H1 (cell line): Measurements from ENCODE around the gene BCAS3. TPM values are rescaled to one million over a fixed set of nuclear protein-coding genes. Genes with fewer than 3 reads are reported as not detected.

ENCODE experiments used
- CTCF ChIA-PET: fragments of 300-600 bp; sonication (Branson Sonifier 250); formaldehyde crosslinking; loops from one replicate; lab custom pipeline; 2021; ENCODE audit not compliant: partially characterized antibody; lab: Charles Lee
- POLR2A ChIA-PET: fragments of 300-600 bp; sonication (Branson Sonifier 250); formaldehyde crosslinking; loops from one replicate; lab custom pipeline; 2021; ENCODE audit warnings: inconsistent platforms; ENCODE audit not compliant: partially characterized antibody; lab: Charles Lee
- DNase-seq, 2 experiments: peaks; one replicate each; pipeline versions ENCODE4 v3.0.0 to v3.0.0-alpha.2; 2010 to 2022; ENCODE audit warnings: low spot score in 2 of 2, low read depth in 1 of 2, mixed read lengths in 1 of 2
- FAIRE-seq: peaks from 2 replicates; lab custom pipeline; 2011; peaks lifted over from hg19 to GRCh38; lab: Jason Lieb, UNC
- H2AFZ ChIP-seq: 2 replicates; pipeline ENCODE4 v1.8.1; 2012; ENCODE audit warnings: low read length, inconsistent platforms
- H2AK5ac ChIP-seq: 2 replicates; pipeline ENCODE4 v1.6.1; 2013; ENCODE audit warnings: low read depth, low read length
- H2BK120ac ChIP-seq: replicated peaks from 2 replicates; pipeline ENCODE3; 2013; ENCODE audit warnings: low read depth, low read length, inconsistent platforms
- H2BK12ac ChIP-seq: 2 replicates; pipeline ENCODE4 v1.6.1; 2013; ENCODE audit warnings: low read depth, low read length
- H2BK15ac ChIP-seq: 2 replicates; pipeline ENCODE4 v1.6.1; 2013; ENCODE audit warnings: low read length
- H2BK20ac ChIP-seq: 2 replicates; pipeline ENCODE4 v1.6.1; 2013; ENCODE audit warnings: low read length
- H2BK5ac ChIP-seq: 2 replicates; pipeline ENCODE4 v1.6.1; 2013; ENCODE audit warnings: low read depth, low read length
- H3K14ac ChIP-seq: 2 replicates; pipeline ENCODE4 v1.6.1; 2013; ENCODE audit warnings: inconsistent platforms; ENCODE audit not compliant: insufficient read length
- H3K18ac ChIP-seq: 2 replicates; pipeline ENCODE4 v1.6.1; 2013; ENCODE audit warnings: low read length; ENCODE audit errors: extremely low read depth
- H3K23ac ChIP-seq: 2 replicates; pipeline ENCODE4 v1.6.1; 2013; ENCODE audit warnings: inconsistent platforms; ENCODE audit not compliant: insufficient read length
- H3K23me2 ChIP-seq: 2 replicates; pipeline ENCODE4 v1.6.1; 2013; ENCODE audit warnings: low read depth, low read length
- H3K27ac ChIP-seq: 2 replicates; pipeline ENCODE4 v1.6.1; 2011; ENCODE audit warnings: low read depth, low read length, inconsistent platforms
- H3K27me3 ChIP-seq, 4 experiments: replicated peaks in 1 of 4; 1 replicate in 1 of 4; 2 replicates in 3 of 4; pipeline versions ENCODE4 v1.6.1 to v1.8.1; 2011 to 2013; ENCODE audit warnings: low read length in 3 of 4, mild to moderate bottlenecking in 3 of 4, inconsistent platforms in 2 of 4, mixed read lengths in 2 of 4, moderate library complexity in 1 of 4; ENCODE audit not compliant: control insufficient read depth in 3 of 4, insufficient read depth in 3 of 4; ENCODE audit errors: extremely low read depth in 1 of 4
- H3K36me3 ChIP-seq, 4 experiments: 2 replicates each; pipeline versions ENCODE4 v1.6.1 to v1.8.1; 2011 to 2013; ENCODE audit warnings: mild to moderate bottlenecking in 4 of 4, low read length in 3 of 4, moderate library complexity in 2 of 4, control low read depth in 1 of 4, inconsistent platforms in 1 of 4; ENCODE audit not compliant: insufficient read depth in 4 of 4, control insufficient read depth in 2 of 4
- H3K4ac ChIP-seq: replicated peaks from 2 replicates; pipeline ENCODE3; 2013; ENCODE audit warnings: low read length, low read depth, mixed read lengths, inconsistent platforms; ENCODE audit not compliant: insufficient read length
- H3K4me1 ChIP-seq, 4 experiments: replicated peaks in 1 of 4; 1 replicate in 1 of 4; 2 replicates in 3 of 4; pipeline versions ENCODE4 v1.6.1 to v1.8.1; 2011 to 2013; ENCODE audit warnings: low read length in 3 of 4, inconsistent platforms in 2 of 4, mixed read lengths in 1 of 4; ENCODE audit not compliant: insufficient read depth in 4 of 4, control insufficient read depth in 3 of 4
- H3K4me2 ChIP-seq, 2 experiments: 2 replicates each; pipeline versions ENCODE4 v1.6.1 to v1.8.1; 2011 to 2013; ENCODE audit warnings: low read depth in 2 of 2, low read length in 2 of 2, control low read depth in 1 of 2, inconsistent platforms in 1 of 2, mild to moderate bottlenecking in 1 of 2; ENCODE audit not compliant: insufficient read depth in 1 of 2
- H3K4me3 ChIP-seq, 4 experiments: fragments of 200-600, 300-600 bp in 1 of 4; sonication (generic), shearing (Covaris generic), sonication (Bioruptor Twin) in 1 of 4; 2 replicates each; pipeline versions ENCODE4 v1.5.1 to v1.8.1; 2011 to 2016; ENCODE audit warnings: low read length in 4 of 4, low read depth in 3 of 4, control low read depth in 2 of 4, inconsistent platforms in 2 of 4, mild to moderate bottlenecking in 2 of 4, mixed read lengths in 1 of 4, moderate library complexity in 1 of 4; ENCODE audit not compliant: insufficient read depth in 2 of 4; ENCODE audit errors: extremely low read depth in 1 of 4
- H3K56ac ChIP-seq: replicated peaks from 2 replicates; pipeline ENCODE3; 2013; ENCODE audit warnings: low read depth, mild to moderate bottlenecking, mixed read lengths, low read length, inconsistent platforms; ENCODE audit not compliant: insufficient read length
- H3K79me1 ChIP-seq: 2 replicates; pipeline ENCODE4 v1.6.1; 2013; ENCODE audit warnings: low read depth, low read length, control low read depth
- H3K79me2 ChIP-seq, 2 experiments: 2 replicates each; pipeline versions ENCODE4 v1.6.1 to v1.8.1; 2012 to 2013; ENCODE audit warnings: low read length in 2 of 2, mild to moderate bottlenecking in 2 of 2, inconsistent platforms in 1 of 2; ENCODE audit not compliant: insufficient read depth in 2 of 2, control insufficient read depth in 1 of 2
- H3K9ac ChIP-seq, 4 experiments: replicated peaks in 1 of 4; 1 replicate in 1 of 4; 2 replicates in 3 of 4; pipeline versions ENCODE4 v1.6.1 to v1.8.1; 2011 to 2013; ENCODE audit warnings: low read depth in 3 of 4, low read length in 3 of 4, control low read depth in 2 of 4, mild to moderate bottlenecking in 2 of 4, moderate library complexity in 2 of 4, inconsistent platforms in 1 of 4; ENCODE audit errors: extremely low read depth in 1 of 4
- H3K9me3 ChIP-seq, 2 experiments: 2 replicates each; pipeline versions ENCODE4 v1.6.1 to v1.8.1; 2012 to 2013; ENCODE audit warnings: mild to moderate bottlenecking in 2 of 2, moderate library complexity in 2 of 2, control low read depth in 1 of 2, inconsistent platforms in 1 of 2, low read depth in 1 of 2, low read length in 1 of 2, mixed read lengths in 1 of 2; ENCODE audit not compliant: insufficient read depth in 2 of 2
- H4K20me1 ChIP-seq, 2 experiments: replicated peaks in 1 of 2; 2 replicates each; pipeline versions ENCODE3 to v1.8.1; 2011 to 2013; ENCODE audit warnings: inconsistent platforms in 2 of 2, low read length in 2 of 2, mild to moderate bottlenecking in 1 of 2; ENCODE audit not compliant: insufficient read depth in 2 of 2, control insufficient read depth in 1 of 2
- H4K5ac ChIP-seq: 2 replicates; pipeline ENCODE4 v1.6.1; 2013; ENCODE audit warnings: low read length, low read depth, mixed read lengths, inconsistent platforms; ENCODE audit not compliant: insufficient read length
- H4K8ac ChIP-seq: 2 replicates; pipeline ENCODE4 v1.8.0; 2013; ENCODE audit warnings: mild to moderate bottlenecking, moderate library complexity, low read length, inconsistent platforms; ENCODE audit not compliant: insufficient read depth; ENCODE audit errors: extremely low read depth
- H4K91ac ChIP-seq: replicated peaks from 2 replicates; pipeline ENCODE3; 2013; ENCODE audit warnings: low read length, mixed read lengths, inconsistent platforms; ENCODE audit not compliant: insufficient read length
- CHD2 ChIP-seq: IDR thresholded peaks from 2 replicates; pipeline ENCODE4 v1.6.1; 2012; ENCODE audit warnings: low read length, improper control_type of control experiment
- EP300 ChIP-seq, 2 experiments: IDR thresholded peaks; 1 replicate in 1 of 2; 2 replicates in 1 of 2; pipeline ENCODE4 v1.6.1; 2011 to 2012; ENCODE audit warnings: low read depth in 2 of 2, low read length in 2 of 2, mild to moderate bottlenecking in 2 of 2, borderline replicate concordance in 1 of 2, inconsistent platforms in 1 of 2, moderate library complexity in 1 of 2
- EZH2 ChIP-seq: fragments of 200-600 bp; sonication (generic); IDR thresholded peaks from 2 replicates; pipeline ENCODE4 v1.7.1; 2012; ENCODE audit warnings: low read depth, mild to moderate bottlenecking, moderate library complexity, low read length, inconsistent platforms; ENCODE audit not compliant: severe bottlenecking
- KDM1A ChIP-seq: fragments of 200-600, 300-600 bp; sonication (generic); IDR thresholded peaks from 2 replicates; pipeline ENCODE4 v1.7.1; 2016; ENCODE audit warnings: mild to moderate bottlenecking, low read length, borderline replicate concordance
- POLR2A ChIP-seq, 2 experiments: IDR thresholded peaks; 1 replicate in 1 of 2; 2 replicates in 1 of 2; pipeline ENCODE4 v1.6.1; 2011; ENCODE audit warnings: low read depth in 2 of 2, low read length in 2 of 2, mild to moderate bottlenecking in 2 of 2; ENCODE audit errors: control extremely low read depth in 1 of 2
- RBBP5 ChIP-seq: IDR thresholded peaks from 2 replicates; pipeline ENCODE4 v1.7.1; 2012; ENCODE audit warnings: low read depth, mild to moderate bottlenecking, inconsistent platforms, low read length, moderate library complexity, borderline replicate concordance
- RNF2 ChIP-seq: fragments of 200-900, 300-1000 bp; sonication (generic); IDR thresholded peaks from 2 replicates; pipeline ENCODE4 v1.7.1; 2016; ENCODE audit warnings: borderline replicate concordance, low read depth, mild to moderate bottlenecking, antibody characterized with exemption, low read length; ENCODE audit not compliant: poor library complexity, severe bottlenecking; ENCODE audit errors: missing control alignments
- SAP30 ChIP-seq: fragments of 300-600 bp; sonication (generic); IDR thresholded peaks from 2 replicates; pipeline ENCODE4 v1.7.1; 2012; ENCODE audit warnings: low read length, moderate library complexity, mild to moderate bottlenecking, inconsistent platforms; ENCODE audit not compliant: insufficient read depth, insufficient replicate concordance
- SIN3A ChIP-seq, 2 experiments: IDR thresholded peaks in 1 of 2; conservative IDR thresholded peaks in 1 of 2; 2 replicates each; pipeline ENCODE4 v1.6.1; 2011 to 2012; ENCODE audit warnings: low read length in 2 of 2, improper control_type of control experiment in 1 of 2, low read depth in 1 of 2, mild to moderate bottlenecking in 1 of 2
- SP1 ChIP-seq: IDR thresholded peaks from 2 replicates; pipeline ENCODE4 v1.6.1; 2011; ENCODE audit warnings: low read depth, low read length
- SP2 ChIP-seq: IDR thresholded peaks from 2 replicates; pipeline ENCODE4 v1.6.1; 2012; ENCODE audit warnings: mild to moderate bottlenecking, low read length, inconsistent platforms
- SUZ12 ChIP-seq: fragments of 200-600 bp; sonication (generic); IDR thresholded peaks from 2 replicates; pipeline ENCODE4 v1.6.1; 2012; ENCODE audit warnings: mild to moderate bottlenecking, inconsistent platforms, low read length, moderate library complexity, mixed read lengths
- WGBS, 2 experiments: shearing (Covaris generic) in 1 of 2; methylation state at CpG; one replicate each; pipeline versions ENCODE4 v1.1.6 to v1.1.7; 2013 to 2015; ENCODE audit warnings: low lambda C conversion rate in 2 of 2, mixed read lengths in 2 of 2, inconsistent platforms in 1 of 2, low coverage in 1 of 2, missing lambda C conversion rate in 1 of 2; ENCODE audit not compliant: insufficient replicate concordance in 2 of 2, insufficient coverage in 1 of 2, insufficient read length in 1 of 2; ENCODE audit errors: extremely low coverage in 1 of 2, missing lambda C conversion rate in 1 of 2; 5-methylcytosine and 5-hydroxymethylcytosine counted together
- polyA plus RNA-seq, 7 experiments: library from polyadenylated mRNA; depleted of rRNA in 3 of 7; stranded (reverse) in 5 of 7; unstranded in 2 of 7; fragments of >200 nt in 5 of 7; fragments of 200-250 nt in 2 of 7; gene quantifications; 1 replicate in 5 of 7; 2 replicates in 1 of 7; 4 replicates in 1 of 7; pipeline versions ENCODE4 v1.2.1 to v1.2.3, GENCODE V29; 2011 to 2013; ENCODE audit warnings: missing spikeins in 2 of 7, mixed read lengths in 2 of 7
- total RNA-seq: library from RNA; stranded (reverse); fragmentation: NEBNext Ultra II Directional; extraction: Animal tissue kit (Norgen Biotek cat#: 25700); gene quantifications from 2 replicates; pipeline ENCODE4 v1.2.1, GENCODE V29; 2021

BCAS3 gene
- total and polyA plus RNA-seq, 2 of the 8 experiments (the other 6 are each of a cell fraction or from before 2014, with no cell fraction given): 9.9 to 13.3 TPM

DNA sequence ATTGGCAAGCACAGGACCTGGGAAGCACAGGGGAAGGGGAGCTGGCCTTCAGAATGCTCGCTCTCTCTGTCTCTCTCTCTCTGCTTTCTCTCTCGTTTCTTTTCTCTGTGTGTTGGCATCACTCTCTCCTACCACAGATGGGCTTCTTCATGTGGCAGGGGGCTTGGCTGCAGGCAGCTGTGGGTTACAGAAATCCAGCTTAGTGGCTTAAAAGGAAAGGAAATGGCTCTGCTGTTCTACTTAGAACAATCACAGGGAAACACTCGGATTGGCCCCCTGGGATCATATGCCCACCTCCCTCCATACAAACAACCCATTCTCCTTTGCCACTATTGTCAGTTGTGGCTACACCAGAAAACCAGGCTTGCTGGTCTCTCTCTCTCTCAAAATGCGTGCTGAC, 742.4 kb downstream of the BCAS3 start:
- no peak overlapping the region for H3K4me3 ChIP-seq
- no peak overlapping the region for H3K23ac ChIP-seq
- no peak overlapping the region for H4K5ac ChIP-seq
- ChIA-PET CTCF (interaction anchor here (0.6 to 2.1 kb wide), 12 partner anchors 10 to 742 kb away, joined by 3 to 10 read pairs (median 4); no protein-coding TSS in a partner anchor), POLR2A (no interaction called here)
- H3K14ac ChIP-seq: no peak overlapping the region
- H3K23me2 ChIP-seq: peaks cover 2% of the 10 kb centered on the region; the same call in 1 of the 2 replicates
- no peak overlapping the region for H2BK5ac ChIP-seq
- H2AFZ ChIP-seq: no peak overlapping the region
- H3K9me3 ChIP-seq: no peaks in the 10 kb centered on the region
- WGBS, 2 experiments: 83% methylated on average over 3 of the region's 4 CpGs; no CpG with 5 or more reads in 1 of the 2 experiments
- no peak for FAIRE-seq
- no peak overlapping the region for H3K4me2 ChIP-seq
- no peak overlapping the region for H2BK20ac ChIP-seq
- no peak overlapping the region for H3K56ac ChIP-seq
- H2BK12ac ChIP-seq: 0 out of 2 replicates have a peak overlapping the region, but pooled peaks have one; percentile 28
- H4K8ac ChIP-seq: no peak overlapping the region
- no peak for TF ChIP-seq SAP30
- no peak for TF ChIP-seq POLR2A (IDR thresholded peaks at IDR 0.05; ENCODE audit: control extremely low read depth in 1 of 2, low read depth in 2 of 2, low read length in 2 of 2)
- TF ChIP-seq CHD2: no peak
- TF ChIP-seq EZH2: no peak
- TF ChIP-seq RNF2: no peak
- TF ChIP-seq SP1: no peak
- TF ChIP-seq SP2: no peak
- no peak for TF ChIP-seq SIN3A (conservative IDR thresholded peaks at IDR 0.05 in 1 of 2, IDR thresholded peaks at IDR 0.05 in 1 of 2; ENCODE audit: low read depth in 1 of 2, low read length in 2 of 2)
- TF ChIP-seq SUZ12: no peak
- no peak for TF ChIP-seq RBBP5
- TF ChIP-seq EP300 (IDR thresholded peaks at IDR 0.05; ENCODE audit: borderline replicate concordance in 1 of 2, low read depth in 2 of 2, low read length in 2 of 2): no peak
- no peak for TF ChIP-seq KDM1A
- no peak overlapping the region for H3K18ac ChIP-seq
- no peak overlapping the region for H2BK15ac ChIP-seq
- no peaks in the 10 kb centered on the region for H3K36me3 ChIP-seq
- H3K4me1 ChIP-seq: peaks cover 0 to 4% (median 0%) of the 10 kb centered on the region in 4 experiments; a peak in 2 of 7 replicates
- no peak overlapping the region for H2AK5ac ChIP-seq
- DNase-seq: peak in 1 of 2 experiments; percentile 30
- H3K27me3 ChIP-seq: peaks cover 0 to 22% (median 18%) of the 10 kb centered on the region in 4 experiments; a peak in 6 of 7 replicates
- H3K9ac ChIP-seq: no peak overlapping the region
- H3K27ac ChIP-seq: no peak overlapping the region
- no peaks in the 10 kb centered on the region for H3K79me1 ChIP-seq
- no peaks in the 10 kb centered on the region for H4K20me1 ChIP-seq
- no peak overlapping the region for H4K91ac ChIP-seq
- no peak overlapping the region for H2BK120ac ChIP-seq
- H3K4ac ChIP-seq: no peak overlapping the region
- H3K79me2 ChIP-seq: no peaks in the 10 kb centered on the region
